HFF-Myc (cell line): Measurements from ENCODE around the gene IQCH.

ENCODE experiments used
- DNase-seq: peaks from one replicate; pipeline ENCODE4 v3.0.0-alpha.2; 2011; ENCODE audit warnings: low read depth; ENCODE audit errors: extremely low read depth
- H3K4me3 ChIP-seq: replicated peaks from 2 replicates; pipeline ENCODE4 v1.5.1; 2011; ENCODE audit warnings: low read depth, mild to moderate bottlenecking, control low read depth, low read length
- CTCF ChIP-seq: IDR thresholded peaks from 2 replicates; pipeline ENCODE4 v1.5.1; 2012; ENCODE audit warnings: mild to moderate bottlenecking, low read depth, low read length, control low read depth; ENCODE audit errors: missing control alignments

IQCH gene

DNA sequence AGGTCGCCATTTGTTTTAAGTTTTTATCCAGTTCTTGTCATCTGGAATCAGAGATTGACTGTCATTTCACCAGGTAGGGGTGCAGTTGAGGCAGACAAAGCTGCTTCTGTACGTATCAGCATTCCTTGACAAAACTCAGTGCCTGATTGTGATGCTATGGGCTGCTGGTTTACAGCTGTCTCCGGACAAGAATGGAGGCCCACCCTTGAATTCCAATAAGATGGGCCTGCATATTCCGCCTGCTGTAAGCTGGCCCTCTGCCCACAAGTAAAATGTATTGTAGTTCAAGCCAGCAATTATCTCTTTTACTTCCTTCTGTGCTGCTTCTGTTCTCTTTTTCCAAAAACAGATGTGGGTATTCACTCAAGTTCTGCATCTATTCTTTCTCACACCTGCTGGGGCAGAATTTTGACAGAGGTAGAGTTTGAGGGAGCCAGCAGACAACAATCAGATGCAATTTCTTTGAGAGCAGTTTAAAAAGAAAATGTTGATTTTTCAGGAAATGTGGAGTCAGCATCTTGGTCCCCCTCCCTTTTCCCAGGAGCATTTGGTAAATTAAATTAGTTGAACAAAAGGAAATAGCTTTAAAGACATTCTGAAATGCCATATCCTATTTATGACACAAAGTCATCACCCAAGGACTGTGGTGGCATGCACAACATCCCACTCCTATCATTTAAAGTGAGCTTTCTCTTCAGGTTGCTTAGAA is 53.5 kb downstream of the IQCH start:
- DNase-seq, result no peak
- no peak overlapping the region for H3K4me3 ChIP-seq
- no peak for TF ChIP-seq CTCF

DNA sequence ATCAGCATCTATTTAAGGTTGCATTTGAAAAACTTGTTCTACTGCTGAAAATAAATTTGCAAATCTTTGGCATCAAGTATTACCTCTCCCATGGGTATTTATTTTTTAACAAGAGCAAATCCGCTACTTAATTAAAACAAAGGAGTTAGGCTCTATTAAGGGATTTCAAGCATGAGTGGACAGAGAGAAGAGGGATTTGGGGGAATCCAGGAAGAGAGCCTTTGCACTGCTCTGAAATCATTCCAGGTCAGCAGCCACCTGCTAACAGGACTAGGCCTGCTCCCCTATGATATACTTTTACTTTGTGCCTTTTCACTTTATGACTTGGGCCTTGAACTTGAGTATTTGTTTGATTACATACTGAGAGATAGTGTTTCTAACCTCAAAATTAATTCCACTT is 57.1 kb downstream of the IQCH start:
- TF ChIP-seq CTCF, result no peak
- no peak for DNase-seq
- H3K4me3 ChIP-seq, result no peak overlapping the region

DNA sequence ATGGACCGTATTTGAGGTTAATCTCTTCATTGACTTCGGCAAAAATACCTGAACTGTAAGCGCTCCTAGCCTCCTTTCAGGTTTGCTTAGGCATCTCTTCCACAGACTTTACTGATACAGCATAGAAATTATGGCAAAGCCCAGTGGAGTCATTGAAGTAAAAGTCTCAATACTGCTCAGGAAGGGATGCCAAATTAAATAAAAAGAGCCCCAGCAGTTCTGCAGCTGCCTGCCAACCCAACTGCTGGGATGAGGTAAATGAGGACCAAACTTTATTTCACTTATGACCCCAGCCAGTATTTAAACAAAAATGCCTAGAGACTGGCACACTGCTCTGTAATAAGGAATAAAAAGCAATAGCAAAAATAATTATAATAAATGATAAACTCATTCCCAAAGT is 65.4 kb downstream of the IQCH start:
- no peak for DNase-seq
- no peak for TF ChIP-seq CTCF
- no peak overlapping the region for H3K4me3 ChIP-seq

GRCh38 chr15:67321352-67321751 is 66.8 kb downstream of the IQCH start:
- no peak for TF ChIP-seq CTCF
- DNase-seq, result no peak
- H3K4me3 ChIP-seq, result no peak overlapping the region

- H3K4me3 ChIP-seq, result no peak overlapping the region
- DNase-seq, result no peak
- TF ChIP-seq CTCF, result no peak
These were observed 67.9 kb downstream of the IQCH start for GRCh38 chr15:67322481-67322880.

DNA sequence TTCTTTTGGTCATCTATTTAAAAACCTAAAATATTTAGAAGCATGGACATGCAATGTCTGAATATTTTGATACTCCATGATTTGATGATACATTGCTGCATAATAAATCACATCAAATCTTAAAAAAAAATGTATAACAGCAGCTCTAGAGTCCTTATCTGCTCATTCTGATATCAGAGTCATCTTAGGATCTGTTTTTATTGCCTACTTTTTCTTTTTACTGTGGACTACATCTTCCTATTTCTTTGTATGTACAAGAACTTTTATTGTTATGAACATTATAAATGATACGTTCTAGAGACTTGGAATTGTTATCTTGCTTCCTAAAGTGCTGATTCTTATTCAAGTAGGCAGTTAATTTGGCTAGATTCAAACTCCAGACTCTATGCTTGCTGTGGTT is 72.7 kb downstream of the IQCH start:
- no peak overlapping the region for H3K4me3 ChIP-seq
- DNase-seq, result no peak
- TF ChIP-seq CTCF, result no peak

DNA sequence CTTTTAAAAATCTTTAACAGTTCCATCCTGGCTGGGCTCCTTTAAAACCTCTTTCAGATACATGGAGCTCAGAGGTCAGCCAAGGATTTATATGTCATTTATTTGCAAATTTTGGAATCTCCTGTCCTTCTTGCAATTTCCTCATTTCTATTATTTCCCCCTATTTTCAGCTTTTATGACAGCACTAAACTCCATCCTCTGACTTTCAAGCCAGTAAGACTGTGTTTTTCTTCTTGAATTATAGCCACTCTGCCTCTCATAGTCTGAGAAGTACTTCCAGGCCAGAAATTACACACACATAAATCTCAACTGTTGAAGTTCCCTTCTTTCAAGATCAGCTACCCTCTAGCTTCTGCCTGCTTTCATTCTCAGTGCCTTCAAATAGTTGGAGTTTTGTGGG is 73.2 kb downstream of the IQCH start:
- no peak for DNase-seq
- no peak for TF ChIP-seq CTCF
- no peak overlapping the region for H3K4me3 ChIP-seq
